IPS DF 6.9 (cell line): ENCODE results near the gene IDS.
"Not testable (repeated sequence)": the region's sequence is repeated elsewhere in the genome, so short reads cannot be mapped to it uniquely, and the experiment has no call there.

Experiments
- DNase-seq: peaks from one replicate; pipeline ENCODE4 v3.0.0-alpha.2; 2013; ENCODE audit warnings: low read depth, low spot score
- H3K27ac ChIP-seq: one replicate; pipeline ENCODE4 v1.5.1; 2013; ENCODE audit warnings: low read length, control low read depth
- H3K27me3 ChIP-seq: 2 replicates; pipeline ENCODE4 v1.6.1; 2013; ENCODE audit warnings: mild to moderate bottlenecking, low read length; ENCODE audit not compliant: control insufficient read depth, insufficient read depth
- H3K36me3 ChIP-seq: 2 replicates; pipeline ENCODE4 v1.6.1; 2013; ENCODE audit warnings: low read length; ENCODE audit not compliant: control insufficient read depth, insufficient read depth
- H3K4me1 ChIP-seq: 2 replicates; pipeline ENCODE4 v1.6.1; 2013; ENCODE audit warnings: low read length; ENCODE audit not compliant: control insufficient read depth, insufficient read depth
- H3K4me3 ChIP-seq: 2 replicates; pipeline ENCODE4 v1.5.1; 2013; ENCODE audit warnings: mild to moderate bottlenecking, low read length
- H3K9me3 ChIP-seq: 2 replicates; pipeline ENCODE4 v1.6.1; 2013; ENCODE audit warnings: low read length, inconsistent platforms; ENCODE audit not compliant: control insufficient read depth, insufficient read depth
- WGBS: extraction: QIAGEN DNeasy Blood & Tissue Kit; methylation state at CpG from one replicate; pipeline ENCODE4 v1.1.7; 2013; ENCODE audit warnings: mixed read lengths, missing lambda C conversion rate; ENCODE audit not compliant: insufficient read length, insufficient coverage; 5-methylcytosine and 5-hydroxymethylcytosine counted together

The IDS gene

GRCh38 chrX:149499766-149500165 is 5.3 kb downstream of the IDS start:
- H3K4me1 ChIP-seq, result peaks cover 1% of the 10 kb centered on the region; the same call in 1 of the 2 replicates
- H3K27ac ChIP-seq, result no peak overlapping the region
- no peak overlapping the region for H3K4me3 ChIP-seq
- no CpG with 5 or more reads among the region's 5 CpGs for WGBS
- no peaks in the 10 kb centered on the region for H3K9me3 ChIP-seq
- no peaks in the 10 kb centered on the region for H3K27me3 ChIP-seq
- no peak for DNase-seq
- H3K36me3 ChIP-seq, result no peaks in the 10 kb centered on the region; the same call in 1 of the 2 replicates

GRCh38 chrX:149498767-149499166 is 6.3 kb downstream of the IDS start:
- WGBS, result no CpG with 5 or more reads among the region's 4 CpGs
- Histone ChIP-seq H3K36me3 (no peaks in the 10 kb centered on the region; the same call in 1 of the 2 replicates), H3K4me3 (no peak overlapping the region), H3K4me1 (no peaks in the 10 kb centered on the region), H3K27me3 (no peaks in the 10 kb centered on the region), H3K27ac (no peak overlapping the region), H3K9me3 (no peaks in the 10 kb centered on the region)
- no peak for DNase-seq

GRCh38 chrX:149497626-149498025 is 7.5 kb downstream of the IDS start:
- Histone ChIP-seq H3K4me3 (no peak overlapping the region), H3K36me3 (no peaks in the 10 kb centered on the region; the same call in 1 of the 2 replicates), H3K9me3 (no peaks in the 10 kb centered on the region), H3K4me1 (no peaks in the 10 kb centered on the region), H3K27me3 (no peaks in the 10 kb centered on the region), H3K27ac (no peak overlapping the region)
- DNase-seq, result no peak
- no CpG with 5 or more reads among the region's 2 CpGs for WGBS

GRCh38 chrX:149497054-149497453 is 8.1 kb downstream of the IDS start:
- no peaks in the 10 kb centered on the region for H3K9me3 ChIP-seq
- no peak overlapping the region for H3K4me3 ChIP-seq
- H3K27ac ChIP-seq, result no peak overlapping the region
- no peaks in the 10 kb centered on the region for H3K4me1 ChIP-seq
- DNase-seq, result no peak
- no peaks in the 10 kb centered on the region; the same call in 1 of the 2 replicates for H3K36me3 ChIP-seq
- no CpG with 5 or more reads among the region's 1 CpG for WGBS
- no peaks in the 10 kb centered on the region for H3K27me3 ChIP-seq

- Histone ChIP-seq H3K4me1 (no peaks in the 10 kb centered on the region), H3K27me3 (no peaks in the 10 kb centered on the region), H3K27ac (no peak overlapping the region), H3K36me3 (no peaks in the 10 kb centered on the region; the same call in 1 of the 2 replicates), H3K9me3 (no peaks in the 10 kb centered on the region), H3K4me3 (no peak overlapping the region)
- no peak for DNase-seq
- WGBS, result no CpG with 5 or more reads among the region's 5 CpGs
These were observed 9.5 kb downstream of the IDS start for GRCh38 chrX:149495573-149496071.

GRCh38 chrX:149494844-149495565 is 10.1 kb downstream of the IDS start:
- no peaks in the 10 kb centered on the region for H3K9me3 ChIP-seq
- H3K4me3 ChIP-seq, result no peak overlapping the region
- DNase-seq, result no peak
- no peak overlapping the region for H3K27ac ChIP-seq
- no peaks in the 10 kb centered on the region for H3K4me1 ChIP-seq
- H3K27me3 ChIP-seq, result no peaks in the 10 kb centered on the region
- no peaks in the 10 kb centered on the region; the same call in 1 of the 2 replicates for H3K36me3 ChIP-seq
- WGBS, result no CpG with 5 or more reads among the region's 4 CpGs

GRCh38 chrX:149493567-149494562 is 11.2 kb downstream of the IDS start:
- Histone ChIP-seq H3K27ac (no peak overlapping the region), H3K36me3 (no peaks in the 10 kb centered on the region; the same call in 1 of the 2 replicates), H3K4me3 (no peak overlapping the region), H3K27me3 (no peaks in the 10 kb centered on the region), H3K9me3 (no peaks in the 10 kb centered on the region), H3K4me1 (no peaks in the 10 kb centered on the region)
- DNase-seq, result no peak
- no CpG with 5 or more reads among the region's 13 CpGs for WGBS

GRCh38 chrX:149491812-149492211 is 13.3 kb downstream of the IDS start:
- Histone ChIP-seq H3K4me3 (no peak overlapping the region), H3K27me3 (no peaks in the 10 kb centered on the region), H3K36me3 (no peaks in the 10 kb centered on the region; the same call in 1 of the 2 replicates), H3K4me1 (no peaks in the 10 kb centered on the region), H3K27ac (no peak overlapping the region), H3K9me3 (no peaks in the 10 kb centered on the region)
- no CpG with 5 or more reads among the region's 2 CpGs for WGBS
- no peak for DNase-seq

- no CpG with 5 or more reads among the region's 7 CpGs for WGBS
- Histone ChIP-seq H3K4me1 (no peaks in the 10 kb centered on the region), H3K36me3 (peaks cover 2% of the 10 kb centered on the region; the same call in 1 of the 2 replicates), H3K27me3 (no peaks in the 10 kb centered on the region), H3K27ac (no peak overlapping the region), H3K9me3 (no peaks in the 10 kb centered on the region), H3K4me3 (no peak overlapping the region)
- no peak for DNase-seq
These were observed 15.0 kb downstream of the IDS start for GRCh38 chrX:149490100-149490499.

- H3K36me3 ChIP-seq, H3K27me3 ChIP-seq, H3K27ac ChIP-seq, H3K4me3 ChIP-seq, DNase-seq, H3K4me1 ChIP-seq, H3K9me3 ChIP-seq: not testable (repeated sequence)
- no CpG with 5 or more reads among the region's 17 CpGs for WGBS
These were observed 16.6 kb downstream of the IDS start for GRCh38 chrX:149488411-149489052.
